Lower lobe of right lung (tissue), 2 donors: Measurements from ENCODE around the gene PTPN2. TPM values are rescaled to one million over a fixed set of nuclear protein-coding genes. Genes with fewer than 3 reads are reported as not detected.

ENCODE experiments used
- ATAC-seq, 2 donors: fragments of 200-7000 bp; cut with Tn5 transposase; one replicate each; pipeline ENCODE4 v1.9.1; 2020 to 2022; ENCODE audit warnings: mild to moderate bottlenecking in 2 of 2, moderate library complexity in 2 of 2
- DNase-seq: peaks from one replicate; pipeline ENCODE4 v3.0.0-alpha.2; 2020
- H3K27ac ChIP-seq: fragments of 200-600 bp; one replicate; pipeline ENCODE4 v1.8.0; 2022
- H3K27me3 ChIP-seq: fragments of 200-600 bp; one replicate; pipeline ENCODE4 v1.8.0; 2022; ENCODE audit warnings: low read depth
- H3K36me3 ChIP-seq: fragments of 200-600 bp; one replicate; pipeline ENCODE4 v1.8.0; 2022; ENCODE audit warnings: mild to moderate bottlenecking
- H3K4me1 ChIP-seq: fragments of 200-600 bp; one replicate; pipeline ENCODE4 v1.8.0; 2022
- H3K4me3 ChIP-seq: fragments of 200-600 bp; one replicate; pipeline ENCODE4 v1.8.0; 2022; ENCODE audit warnings: mild to moderate bottlenecking
- H3K9me3 ChIP-seq: fragments of 200-600 bp; one replicate; pipeline ENCODE4 v1.8.0; 2022
- intact Hi-C: fragments of 100-400 bp; cut with DNase I; formaldehyde crosslinking; loops from one replicate; pipeline ENCODE4 v1.11.0; 2022
- total RNA-seq: library from RNA; stranded (reverse); fragmentation: NEBNext Ultra II Directional; extraction: Animal tissue kit (Norgen Biotek cat#: 25700); gene quantifications from one replicate; pipeline ENCODE4 v1.2.1, GENCODE V29; 2021
- TF ChIP-seq, protein P1 (sequence below): fragments of 200-600 bp; IDR thresholded peaks from one replicate; pipeline ENCODE4 v1.8.0; 2022; ENCODE audit warnings: antibody characterized with exemption, mild to moderate bottlenecking
- donor health status: DM: no; HTN: yes; CAD: no; lungs with severe emphysema.

Gene PTPN2
- total RNA-seq, 1 donor from 2014 or later: 52.6 TPM

- no peak for DNase-seq
- H3K27ac ChIP-seq: no peak overlapping the region
- intact Hi-C loops: no loop called here
- H3K9me3 ChIP-seq: no peaks in the 10 kb centered on the region
- no peaks in the 10 kb centered on the region for H3K36me3 ChIP-seq
- TF ChIP-seq, protein P1, sequence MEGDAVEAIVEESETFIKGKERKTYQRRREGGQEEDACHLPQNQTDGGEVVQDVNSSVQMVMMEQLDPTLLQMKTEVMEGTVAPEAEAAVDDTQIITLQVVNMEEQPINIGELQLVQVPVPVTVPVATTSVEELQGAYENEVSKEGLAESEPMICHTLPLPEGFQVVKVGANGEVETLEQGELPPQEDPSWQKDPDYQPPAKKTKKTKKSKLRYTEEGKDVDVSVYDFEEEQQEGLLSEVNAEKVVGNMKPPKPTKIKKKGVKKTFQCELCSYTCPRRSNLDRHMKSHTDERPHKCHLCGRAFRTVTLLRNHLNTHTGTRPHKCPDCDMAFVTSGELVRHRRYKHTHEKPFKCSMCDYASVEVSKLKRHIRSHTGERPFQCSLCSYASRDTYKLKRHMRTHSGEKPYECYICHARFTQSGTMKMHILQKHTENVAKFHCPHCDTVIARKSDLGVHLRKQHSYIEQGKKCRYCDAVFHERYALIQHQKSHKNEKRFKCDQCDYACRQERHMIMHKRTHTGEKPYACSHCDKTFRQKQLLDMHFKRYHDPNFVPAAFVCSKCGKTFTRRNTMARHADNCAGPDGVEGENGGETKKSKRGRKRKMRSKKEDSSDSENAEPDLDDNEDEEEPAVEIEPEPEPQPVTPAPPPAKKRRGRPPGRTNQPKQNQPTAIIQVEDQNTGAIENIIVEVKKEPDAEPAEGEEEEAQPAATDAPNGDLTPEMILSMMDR: no peak
- ATAC-seq: no peak
- H3K4me1 ChIP-seq: no peaks in the 10 kb centered on the region
- H3K4me3 ChIP-seq: no peak overlapping the region
- no peaks in the 10 kb centered on the region for H3K27me3 ChIP-seq
Measured at GRCh38 chr18:12928641-12929040, 44.6 kb upstream of the PTPN2 start.

DNA sequence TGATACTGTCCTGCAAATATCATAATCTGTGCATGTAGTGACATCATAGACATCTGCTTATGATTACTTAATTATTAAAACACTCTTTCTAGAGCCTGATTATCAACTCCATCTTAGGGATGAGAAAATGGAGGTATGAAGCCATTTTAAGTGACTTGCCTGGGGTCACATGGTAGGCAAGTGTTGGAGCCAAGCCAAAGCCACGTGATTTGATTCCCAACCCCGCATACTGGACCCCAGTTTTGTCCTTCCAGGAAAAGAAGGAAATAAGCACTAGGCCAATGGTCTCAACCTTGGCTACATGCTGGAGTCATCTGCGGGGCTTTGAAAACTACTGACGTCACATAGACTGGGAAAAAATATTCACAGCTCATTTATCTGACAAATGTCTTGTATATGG is 44.2 kb upstream of the PTPN2 start:
- H3K9me3 ChIP-seq: no peaks in the 10 kb centered on the region
- intact Hi-C loops: no loop called here
- no peak overlapping the region for H3K27ac ChIP-seq
- H3K27me3 ChIP-seq: no peaks in the 10 kb centered on the region
- DNase-seq (no peak), ATAC-seq (no peak)
- TF ChIP-seq, protein P1: no peak
- H3K4me1 ChIP-seq: no peaks in the 10 kb centered on the region
- no peaks in the 10 kb centered on the region for H3K36me3 ChIP-seq
- H3K4me3 ChIP-seq: no peak overlapping the region

- Histone ChIP-seq H3K27me3 (no peaks in the 10 kb centered on the region), H3K27ac (no peak overlapping the region), H3K9me3 (no peaks in the 10 kb centered on the region), H3K4me1 (no peaks in the 10 kb centered on the region), H3K36me3 (no peaks in the 10 kb centered on the region), H3K4me3 (no peak overlapping the region)
- TF ChIP-seq, protein P1: no peak
- intact Hi-C loops: no loop called here
- ATAC-seq (no peak), DNase-seq (no peak)
Measured at GRCh38 chr18:12924616-12925015, 40.6 kb upstream of the PTPN2 start.

DNA sequence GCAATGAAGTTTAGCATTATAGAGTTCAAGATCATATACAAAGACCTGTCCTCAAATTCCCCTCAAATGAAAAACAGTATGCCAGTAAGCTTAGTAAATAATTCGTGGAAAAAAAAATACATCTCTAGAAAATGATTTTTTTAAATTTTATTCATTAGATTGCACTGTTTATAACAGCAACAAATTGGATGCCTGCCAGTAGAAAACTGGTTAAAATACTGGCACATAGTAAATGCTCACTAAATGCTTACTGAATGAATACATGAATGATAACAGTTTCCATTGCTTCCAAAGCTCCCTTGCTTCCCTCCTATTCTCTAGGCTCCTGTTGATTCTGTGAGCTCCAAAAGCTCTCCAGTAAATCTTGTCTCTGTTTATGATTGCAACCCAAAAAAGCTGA is 38.2 kb upstream of the PTPN2 start:
- Histone ChIP-seq H3K27me3 (no peaks in the 10 kb centered on the region), H3K36me3 (no peaks in the 10 kb centered on the region), H3K9me3 (no peaks in the 10 kb centered on the region), H3K4me1 (no peaks in the 10 kb centered on the region), H3K4me3 (no peak overlapping the region), H3K27ac (no peak overlapping the region)
- intact Hi-C loops: no loop called here
- ATAC-seq: no peak
- no peak for DNase-seq
- TF ChIP-seq, protein P1: no peak

DNA sequence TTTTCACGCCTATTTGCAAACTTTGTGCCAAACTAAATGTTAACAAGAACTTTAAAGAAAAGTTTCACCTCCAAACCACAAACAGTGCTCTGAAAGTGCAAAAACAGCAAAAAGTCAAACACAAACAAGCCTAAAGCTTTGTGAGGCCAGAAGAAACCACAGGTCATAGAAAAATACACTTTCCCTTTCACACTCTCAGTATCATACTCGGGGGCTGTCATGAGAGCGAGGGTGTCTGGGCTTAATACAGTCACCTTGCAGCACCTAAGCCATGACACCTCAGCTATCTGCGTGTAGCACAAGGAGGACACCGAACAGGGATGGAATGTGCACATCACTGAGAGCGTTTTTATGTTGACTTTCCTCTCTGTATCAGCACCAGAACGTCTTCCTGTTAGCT is 37.1 kb upstream of the PTPN2 start:
- H3K27me3 ChIP-seq: no peaks in the 10 kb centered on the region
- no peaks in the 10 kb centered on the region for H3K4me1 ChIP-seq
- H3K36me3 ChIP-seq: no peaks in the 10 kb centered on the region
- ATAC-seq: peak in 1 of 2 donors; percentile 32
- intact Hi-C loops: no loop called here
- TF ChIP-seq, protein P1: no peak
- no peaks in the 10 kb centered on the region for H3K9me3 ChIP-seq
- no peak overlapping the region for H3K4me3 ChIP-seq
- no peak overlapping the region for H3K27ac ChIP-seq
- DNase-seq: no peak
